GM13976 (cell line): ENCODE data around the gene PELI2.

Experiments
- DNase-seq: peaks from one replicate; pipeline ENCODE4 v3.0.0; 2012; ENCODE audit warnings: low spot score
- CTCF ChIP-seq: IDR thresholded peaks from 2 replicates; pipeline ENCODE4 v1.5.1; 2012; ENCODE audit warnings: borderline replicate concordance, mild to moderate bottlenecking; ENCODE audit not compliant: insufficient read depth; ENCODE audit errors: extremely low read depth, missing control alignments, control extremely low read depth
- in situ Hi-C: fragments of 300-500 bp; cut with MboI; formaldehyde crosslinking; loops from one replicate; pipeline ENCODE4 v1.12.0; 2022; ENCODE audit warnings: low sequenced_read_pairs, mixed read lengths, inconsistent platforms; ENCODE audit not compliant: unreplicated experiment

The PELI2 gene

GRCh38 chr14:56216626-56217379, 98.6 kb downstream of the PELI2 start:
- in situ Hi-C loops, result no loop called here

GRCh38 chr14:56217380-56218045, 99.3 kb downstream of the PELI2 start:
- in situ Hi-C loops, result no loop called here
- no peak for TF ChIP-seq CTCF
- no peak for DNase-seq

More at GRCh38 chr14:56216626-56217379, 98.6 kb downstream of the PELI2 start:
- DNase-seq, result no peak
- TF ChIP-seq CTCF, result no peak

GRCh38 chr14:56219666-56220413, 101.6 kb downstream of the PELI2 start:
- TF ChIP-seq CTCF, result no peak
- in situ Hi-C loops, result no loop called here
- no peak for DNase-seq

- DNase-seq, result no peak
- in situ Hi-C loops, result no loop called here
- no peak for TF ChIP-seq CTCF
Observed at GRCh38 chr14:56221382-56222128, 103.3 kb downstream of the PELI2 start.

- DNase-seq, result no peak
- no peak for TF ChIP-seq CTCF
- in situ Hi-C loops, result no loop called here
Observed at GRCh38 chr14:56224229-56224628, 106.0 kb downstream of the PELI2 start.
